H1 (cell line): Measurements from ENCODE around the gene FBXO41.

Source experiments
- BRCA1 ChIP-seq: IDR thresholded peaks from 2 replicates; pipeline ENCODE4 v1.6.1; 2012; ENCODE audit warnings: low read depth, low read length, improper control_type of control experiment
- CHD2 ChIP-seq: IDR thresholded peaks from 2 replicates; pipeline ENCODE4 v1.6.1; 2012; ENCODE audit warnings: low read length, improper control_type of control experiment
- CTCF ChIP-seq, 3 experiments: IDR thresholded peaks; 1 replicate in 2 of 3; 2 replicates in 1 of 3; pipeline versions ENCODE4 v1.5.1 to v1.6.1; 2011; ENCODE audit warnings: low read length in 3 of 3, mild to moderate bottlenecking in 3 of 3, inconsistent platforms in 2 of 3, low read depth in 1 of 3, moderate library complexity in 1 of 3; ENCODE audit not compliant: insufficient read depth in 1 of 3; ENCODE audit errors: control extremely low read depth in 1 of 3
- HDAC2 ChIP-seq, 2 experiments: fragments of 300-600 bp in 1 of 2; sonication (generic) in 1 of 2; IDR thresholded peaks; 2 replicates each; pipeline ENCODE4 v1.6.1; 2011 to 2012; ENCODE audit warnings: low read depth in 2 of 2, low read length in 2 of 2, mild to moderate bottlenecking in 2 of 2, moderate library complexity in 2 of 2, borderline replicate concordance in 1 of 2, inconsistent platforms in 1 of 2
- JUN ChIP-seq: IDR thresholded peaks from 2 replicates; pipeline ENCODE4 v1.6.1; 2011; ENCODE audit warnings: low read depth, mild to moderate bottlenecking, improper control_type of control experiment, low read length
- POLR2A ChIP-seq, 2 experiments: IDR thresholded peaks; 1 replicate in 1 of 2; 2 replicates in 1 of 2; pipeline ENCODE4 v1.6.1; 2011; ENCODE audit warnings: low read depth in 2 of 2, low read length in 2 of 2, mild to moderate bottlenecking in 2 of 2; ENCODE audit errors: control extremely low read depth in 1 of 2
- RFX5 ChIP-seq: IDR thresholded peaks from 2 replicates; pipeline ENCODE4 v1.6.1; 2011; ENCODE audit warnings: low read depth, low read length, improper control_type of control experiment, borderline replicate concordance
- TAF1 ChIP-seq: IDR thresholded peaks from 2 replicates; pipeline ENCODE4 v1.6.1; 2011; ENCODE audit warnings: mild to moderate bottlenecking, low read depth, low read length

DNA sequence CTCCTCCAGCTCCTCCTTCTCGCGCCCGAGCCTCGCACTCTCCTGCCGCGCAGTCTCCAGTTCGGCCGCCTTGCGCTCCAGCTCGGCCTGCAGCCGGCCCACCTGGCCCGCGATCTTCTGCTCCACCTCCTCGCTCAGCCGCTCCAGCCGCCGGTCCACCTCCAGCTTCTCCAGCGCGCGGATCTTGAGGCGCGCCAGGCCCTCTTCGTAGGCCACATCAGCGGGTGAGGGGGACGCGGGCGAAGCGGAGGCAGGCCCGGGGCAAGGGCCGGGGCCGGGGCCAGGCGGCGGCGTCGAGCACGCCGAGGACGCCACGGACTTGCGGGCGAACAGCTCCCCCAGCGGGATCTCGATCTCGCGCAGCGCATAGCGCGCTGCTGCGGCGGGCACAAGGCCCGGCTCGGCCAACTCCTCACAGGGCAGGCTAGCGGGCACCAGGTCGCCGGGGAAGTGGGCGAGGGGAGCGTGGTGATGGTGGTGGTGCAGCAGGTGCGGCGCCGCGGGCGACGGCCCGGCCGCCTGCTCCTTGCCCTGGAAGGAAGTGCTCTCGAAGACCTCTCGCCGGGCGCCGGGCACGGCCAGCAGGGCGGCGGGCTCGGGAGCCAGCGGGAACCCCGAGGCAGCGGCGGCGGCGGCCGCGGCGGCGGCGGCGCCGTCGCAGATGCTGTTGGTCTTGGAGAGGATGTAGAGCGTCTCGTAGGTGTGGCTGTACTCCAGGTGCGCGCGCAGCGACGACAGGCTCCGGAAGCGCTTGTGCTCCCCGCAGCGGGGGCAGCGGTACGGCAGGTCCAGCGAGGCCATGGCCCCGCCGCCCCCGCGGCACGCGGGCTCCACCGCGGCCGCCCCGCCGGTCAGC lies 15.2 kb downstream of the FBXO41 start:
- TF ChIP-seq BRCA1, result no peak
- TF ChIP-seq CTCF (IDR thresholded peaks at IDR 0.05; ENCODE audit: control extremely low read depth in 1 of 3, insufficient read depth in 1 of 3, low read depth in 1 of 3, low read length in 3 of 3), result peak in 2 of 3 experiments; percentile 10 to 12; a peak in 2 of 4 replicates
- no peak for TF ChIP-seq TAF1
- TF ChIP-seq JUN, result no peak
- no peak for TF ChIP-seq CHD2
- no peak for TF ChIP-seq RFX5
- peak in 1 of 2 experiments; percentile 83; a peak in 1 of 4 replicates for TF ChIP-seq HDAC2 (IDR thresholded peaks at IDR 0.05; ENCODE audit: borderline replicate concordance in 1 of 2, low read depth in 2 of 2, low read length in 2 of 2)
- TF ChIP-seq POLR2A (IDR thresholded peaks at IDR 0.05; ENCODE audit: control extremely low read depth in 1 of 2, low read depth in 2 of 2, low read length in 2 of 2), result no peak
